ENCODE measurements around the gene CDC6.

DNA sequence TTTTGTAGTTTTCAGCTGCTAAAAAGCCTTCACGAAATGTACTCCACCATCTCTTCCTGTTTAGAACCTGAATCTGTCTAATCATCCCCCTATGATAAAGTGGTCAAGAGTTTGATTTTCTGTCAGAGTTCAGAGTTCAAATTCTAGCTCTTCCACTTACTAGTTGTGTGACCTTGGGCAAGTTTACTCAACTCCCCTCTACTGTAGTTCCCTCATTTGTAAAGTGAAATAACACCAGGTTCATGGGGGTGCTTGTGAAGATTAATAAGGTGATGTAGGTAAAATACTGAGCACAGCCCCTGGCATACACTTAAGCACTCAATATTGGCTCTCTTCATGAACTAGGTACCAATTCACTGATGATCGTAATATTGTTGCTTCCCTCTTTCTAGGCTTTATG lies 1.2 kb upstream of the CDC6 start:
- TF ChIP-seq, protein P1, sequence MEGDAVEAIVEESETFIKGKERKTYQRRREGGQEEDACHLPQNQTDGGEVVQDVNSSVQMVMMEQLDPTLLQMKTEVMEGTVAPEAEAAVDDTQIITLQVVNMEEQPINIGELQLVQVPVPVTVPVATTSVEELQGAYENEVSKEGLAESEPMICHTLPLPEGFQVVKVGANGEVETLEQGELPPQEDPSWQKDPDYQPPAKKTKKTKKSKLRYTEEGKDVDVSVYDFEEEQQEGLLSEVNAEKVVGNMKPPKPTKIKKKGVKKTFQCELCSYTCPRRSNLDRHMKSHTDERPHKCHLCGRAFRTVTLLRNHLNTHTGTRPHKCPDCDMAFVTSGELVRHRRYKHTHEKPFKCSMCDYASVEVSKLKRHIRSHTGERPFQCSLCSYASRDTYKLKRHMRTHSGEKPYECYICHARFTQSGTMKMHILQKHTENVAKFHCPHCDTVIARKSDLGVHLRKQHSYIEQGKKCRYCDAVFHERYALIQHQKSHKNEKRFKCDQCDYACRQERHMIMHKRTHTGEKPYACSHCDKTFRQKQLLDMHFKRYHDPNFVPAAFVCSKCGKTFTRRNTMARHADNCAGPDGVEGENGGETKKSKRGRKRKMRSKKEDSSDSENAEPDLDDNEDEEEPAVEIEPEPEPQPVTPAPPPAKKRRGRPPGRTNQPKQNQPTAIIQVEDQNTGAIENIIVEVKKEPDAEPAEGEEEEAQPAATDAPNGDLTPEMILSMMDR (IDR thresholded peaks at IDR 0.05), result no peak
- TF ChIP-seq EZH2 (IDR thresholded peaks at IDR 0.05; ENCODE audit: borderline replicate concordance, insufficient read depth, low read depth, low read length, poor library complexity, severe bottlenecking), result no peak

Data from B cell (primary cell).